GM12891 (cell line): ENCODE measurements around the gene PEX26.
"Not testable (repeated sequence)": the region's sequence is repeated elsewhere in the genome, so short reads cannot be mapped to it uniquely, and the experiment has no call there.

ENCODE experiments used
- DNase-seq: peaks from one replicate; pipeline ENCODE4 v3.0.0; 2011; ENCODE audit warnings: low spot score; ENCODE audit not compliant: insufficient read length
- FAIRE-seq: peaks from 2 replicates; lab custom pipeline; 2011; peaks lifted over from hg19 to GRCh38; lab: Jason Lieb, UNC
- PAX5 ChIP-seq: IDR thresholded peaks from 2 replicates; pipeline ENCODE4 v1.6.1; 2011; ENCODE audit warnings: low read length, moderate library complexity, mild to moderate bottlenecking; ENCODE audit not compliant: insufficient read depth, severe bottlenecking
- POLR2A ChIP-seq: IDR thresholded peaks from 2 replicates; pipeline ENCODE4 v1.6.1; 2011; ENCODE audit warnings: low read depth, low read length, control low read depth
- POLR2AphosphoS5 ChIP-seq: IDR thresholded peaks from 2 replicates; pipeline ENCODE4 v1.6.1; 2011; ENCODE audit warnings: low read depth, low read length, control low read depth
- POU2F2 ChIP-seq: IDR thresholded peaks from 2 replicates; pipeline ENCODE4 v1.6.1; 2011; ENCODE audit warnings: low read depth, mild to moderate bottlenecking, control low read depth, low read length, moderate library complexity
- SPI1 ChIP-seq: IDR thresholded peaks from 2 replicates; pipeline ENCODE4 v1.6.1; 2011; ENCODE audit warnings: low read depth, low read length, control low read depth
- TAF1 ChIP-seq: IDR thresholded peaks from 2 replicates; pipeline ENCODE4 v1.6.1; 2011; ENCODE audit warnings: low read depth, low read length, control low read depth

The PEX26 gene

DNA sequence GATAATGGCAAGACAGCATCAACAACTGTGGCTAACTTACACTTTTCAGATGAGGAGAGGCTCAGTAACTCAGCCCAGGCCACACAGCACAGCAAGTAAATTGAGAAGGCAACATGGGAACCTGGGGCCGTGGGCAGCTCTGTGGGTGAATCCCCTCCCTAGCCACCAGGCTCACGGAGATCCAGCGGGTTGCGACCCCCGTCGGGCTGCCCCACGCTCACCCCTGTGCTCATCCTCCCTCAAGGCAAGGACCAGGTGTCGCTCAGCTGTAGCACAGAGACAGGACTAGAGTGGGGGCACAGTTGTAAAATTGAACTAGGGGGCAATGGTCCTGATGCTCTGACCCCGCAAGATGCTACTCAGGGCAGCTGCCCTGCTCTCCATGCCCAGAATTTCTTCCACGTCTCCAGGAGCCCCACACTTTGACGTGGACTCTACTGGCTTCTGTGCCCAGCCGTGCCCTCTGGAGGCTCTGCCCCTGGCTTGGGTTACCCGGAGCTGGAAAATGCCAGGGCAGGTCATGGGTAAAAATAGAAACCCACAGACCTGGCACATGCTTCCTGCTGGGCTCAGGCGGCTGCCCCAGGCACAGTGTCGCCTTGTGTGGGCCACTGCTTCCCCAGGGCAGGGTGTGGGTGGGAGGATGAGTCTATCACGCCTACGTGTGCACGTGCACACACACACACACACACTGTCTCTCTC lies 41.8 kb downstream of the PEX26 start:
- no peak for TF ChIP-seq POLR2AphosphoS5
- no peak for TF ChIP-seq PAX5
- TF ChIP-seq POU2F2, result no peak
- no peak for TF ChIP-seq TAF1
- no peak for TF ChIP-seq SPI1
- no peak for TF ChIP-seq POLR2A
- DNase-seq, result no peak

DNA sequence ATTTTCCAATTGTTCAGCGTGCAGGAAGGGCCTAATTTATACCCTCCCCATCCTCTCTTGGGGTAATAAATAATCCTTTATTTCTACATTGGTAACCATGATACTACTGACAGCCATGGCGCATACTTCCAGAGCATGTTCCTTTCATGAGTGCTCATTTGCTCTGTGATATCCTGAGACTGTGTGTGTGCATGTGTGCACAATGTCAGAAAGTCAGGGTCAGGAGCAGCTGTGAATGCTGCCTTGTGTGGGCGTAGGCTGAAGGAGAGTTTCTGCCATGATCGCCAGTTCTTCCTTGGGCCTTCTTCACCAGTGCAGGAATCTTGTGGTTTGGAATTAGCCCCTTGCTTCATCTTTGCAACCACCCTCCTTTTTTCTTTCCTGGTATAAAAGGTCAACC lies 43.1 kb downstream of the PEX26 start:
- no peak for TF ChIP-seq PAX5
- FAIRE-seq (no peak), DNase-seq (no peak)

More for the DNA sequence above, 41.8 kb downstream of the PEX26 start:
- peak; percentile 74 for FAIRE-seq

DNA sequence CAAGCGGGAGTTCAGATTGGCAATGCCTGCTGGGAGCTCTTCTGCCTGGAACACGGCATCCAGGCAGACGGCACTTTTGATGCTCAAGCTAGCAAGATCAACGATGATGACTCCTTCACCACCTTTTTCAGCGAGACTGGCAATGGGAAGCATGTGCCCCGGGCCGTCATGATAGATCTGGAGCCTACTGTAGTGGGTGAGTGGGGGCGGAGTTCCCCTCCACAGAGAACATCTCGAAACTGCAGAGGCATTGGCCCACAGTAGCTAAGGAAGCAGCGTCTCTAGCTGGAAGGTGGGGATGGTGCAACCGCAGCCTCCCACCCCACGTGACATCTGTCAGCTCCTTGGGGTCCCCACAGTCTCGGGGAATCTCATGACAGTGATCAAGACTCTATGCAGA lies 43.7 kb downstream of the PEX26 start:
- FAIRE-seq, result no peak

DNA sequence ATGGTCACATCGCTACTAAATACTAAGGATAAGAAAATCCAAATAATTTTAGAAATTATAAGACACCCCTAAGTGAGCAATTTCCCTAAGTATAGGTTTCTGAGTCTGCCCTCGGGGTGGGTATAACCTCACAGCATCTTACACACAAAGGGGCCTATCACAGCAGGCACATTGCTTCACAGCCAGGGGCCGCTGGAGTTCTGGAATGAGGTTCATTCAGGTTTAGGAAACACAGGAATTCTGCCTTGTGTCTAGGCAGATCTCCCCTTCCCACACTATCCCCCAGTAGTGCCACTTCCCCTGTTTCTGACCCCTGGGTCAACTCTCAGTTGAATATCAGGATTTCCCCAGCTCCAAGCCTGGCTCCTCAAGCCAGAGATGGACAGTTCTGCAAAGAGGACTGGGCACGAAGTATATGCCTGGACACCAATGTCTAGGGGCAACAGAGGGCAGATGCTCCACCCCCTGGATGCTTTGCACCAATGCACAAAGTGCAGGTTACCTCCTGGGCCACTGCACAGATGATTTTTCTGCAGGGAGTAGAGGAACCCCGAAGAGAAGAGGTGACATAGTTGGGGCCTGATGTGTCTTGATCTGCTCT lies 44.3 kb downstream of the PEX26 start:
- FAIRE-seq (no peak), DNase-seq (no peak)
- no peak for TF ChIP-seq TAF1
- no peak for TF ChIP-seq SPI1
- no peak for TF ChIP-seq POU2F2
- no peak for TF ChIP-seq POLR2A
- TF ChIP-seq POLR2AphosphoS5, result no peak
- TF ChIP-seq PAX5, result no peak

More for the DNA sequence above, 43.7 kb downstream of the PEX26 start:
- no peak for DNase-seq
- no peak for TF ChIP-seq PAX5
- no peak for TF ChIP-seq POLR2A
- TF ChIP-seq POLR2AphosphoS5, result no peak
- no peak for TF ChIP-seq TAF1
- TF ChIP-seq SPI1, result no peak
- no peak for TF ChIP-seq POU2F2

DNA sequence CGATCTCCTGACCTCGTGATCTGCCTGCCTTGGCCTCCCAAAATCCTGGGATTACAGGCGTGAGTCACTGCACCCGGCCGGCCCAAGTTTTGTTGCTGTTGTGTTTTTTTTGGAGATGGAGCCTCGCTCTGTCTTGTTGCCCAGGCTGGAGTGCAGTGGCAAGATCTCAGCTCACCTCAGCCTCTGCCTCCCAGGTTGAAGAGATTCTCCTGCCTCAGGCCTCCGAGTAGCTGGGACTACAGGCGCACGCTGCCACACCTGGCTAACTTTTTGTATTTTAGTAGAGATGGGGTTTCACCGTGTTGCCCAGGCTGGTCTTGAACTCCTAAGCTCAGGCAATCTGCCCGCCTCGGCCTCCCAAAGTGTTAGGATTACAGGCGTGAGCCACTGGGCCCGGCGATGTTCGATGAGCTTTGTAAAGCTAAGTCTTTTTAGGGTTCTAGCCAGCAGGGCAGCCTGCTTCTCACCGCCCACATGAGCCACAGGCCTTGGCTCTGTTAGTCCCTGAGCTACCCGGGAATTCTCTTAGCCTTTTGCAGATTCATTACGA lies 45.8 kb downstream of the PEX26 start:
- FAIRE-seq, DNase-seq: not testable (repeated sequence)

DNA sequence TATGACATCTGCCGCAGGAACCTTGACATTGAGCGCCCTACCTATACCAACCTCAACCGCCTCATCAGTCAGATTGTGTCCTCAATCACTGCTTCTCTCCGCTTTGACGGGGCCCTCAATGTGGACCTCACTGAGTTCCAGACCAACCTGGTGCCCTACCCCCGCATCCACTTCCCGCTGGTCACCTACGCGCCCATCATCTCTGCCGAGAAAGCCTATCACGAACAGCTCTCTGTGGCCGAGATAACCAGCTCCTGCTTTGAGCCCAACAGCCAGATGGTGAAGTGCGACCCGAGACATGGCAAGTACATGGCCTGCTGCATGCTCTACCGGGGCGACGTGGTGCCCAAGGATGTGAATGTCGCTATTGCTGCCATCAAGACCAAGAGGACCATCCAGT lies 48.8 kb downstream of the PEX26 start:
- DNase-seq (no peak), FAIRE-seq (no peak)
- no peak for TF ChIP-seq POLR2AphosphoS5
- TF ChIP-seq TAF1, result no peak
- no peak for TF ChIP-seq SPI1
- no peak for TF ChIP-seq POU2F2
- TF ChIP-seq PAX5, result no peak
- TF ChIP-seq POLR2A, result no peak

DNA sequence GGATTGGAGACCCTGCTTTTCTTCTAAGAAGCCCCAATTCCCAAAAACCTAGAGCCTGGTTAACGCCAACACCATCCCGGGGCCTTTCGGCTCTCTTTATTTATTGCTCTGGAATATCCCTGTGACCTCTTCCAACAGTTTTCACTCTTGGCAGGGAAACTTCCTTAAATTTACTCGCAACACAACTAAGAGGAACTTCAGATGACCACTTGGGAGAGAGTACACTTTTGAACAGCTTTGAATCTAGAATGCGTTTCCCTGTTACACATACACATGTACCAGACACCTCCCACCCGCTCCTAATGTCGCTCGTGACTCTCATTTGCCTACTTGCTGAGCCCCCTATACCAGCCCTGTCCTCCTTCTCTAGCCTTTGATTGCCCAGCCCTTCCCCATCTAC lies 52.2 kb downstream of the PEX26 start:
- FAIRE-seq (no peak), DNase-seq (no peak)
- TF ChIP-seq TAF1 (no peak), PAX5 (no peak), POLR2AphosphoS5 (no peak), SPI1 (no peak), POU2F2 (no peak), POLR2A (no peak)

DNA sequence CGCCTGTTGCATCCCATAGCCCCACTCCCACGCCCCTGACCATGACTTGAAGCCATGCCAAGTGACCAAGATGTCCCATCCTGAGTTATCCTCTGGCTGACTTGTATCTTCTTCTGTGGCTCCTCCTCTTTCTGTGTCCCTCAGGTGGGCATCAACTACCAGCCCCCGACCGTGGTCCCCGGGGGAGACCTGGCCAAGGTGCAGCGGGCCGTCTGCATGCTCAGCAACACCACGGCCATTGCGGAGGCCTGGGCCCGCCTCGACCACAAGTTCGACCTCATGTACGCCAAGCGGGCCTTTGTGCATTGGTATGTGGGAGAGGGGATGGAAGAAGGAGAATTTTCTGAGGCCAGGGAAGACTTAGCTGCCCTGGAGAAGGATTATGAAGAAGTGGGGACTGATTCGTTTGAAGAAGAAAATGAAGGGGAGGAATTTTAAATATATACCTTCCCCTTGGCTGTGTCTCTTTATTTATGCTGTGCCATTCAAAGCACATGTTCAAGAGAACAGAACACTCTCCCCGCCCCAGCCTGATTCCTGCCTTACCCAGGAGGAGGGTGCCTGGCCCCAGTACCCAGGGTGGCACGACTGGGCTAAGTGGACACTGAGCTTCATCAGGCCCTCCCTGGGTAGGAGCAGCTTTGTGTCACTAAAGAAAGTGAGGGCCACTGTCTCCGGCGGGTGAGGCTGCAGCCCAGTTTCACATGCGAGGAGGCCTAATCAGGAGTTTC lies 53.1 kb downstream of the PEX26 start:
- DNase-seq (no peak), FAIRE-seq (no peak)

DNA sequence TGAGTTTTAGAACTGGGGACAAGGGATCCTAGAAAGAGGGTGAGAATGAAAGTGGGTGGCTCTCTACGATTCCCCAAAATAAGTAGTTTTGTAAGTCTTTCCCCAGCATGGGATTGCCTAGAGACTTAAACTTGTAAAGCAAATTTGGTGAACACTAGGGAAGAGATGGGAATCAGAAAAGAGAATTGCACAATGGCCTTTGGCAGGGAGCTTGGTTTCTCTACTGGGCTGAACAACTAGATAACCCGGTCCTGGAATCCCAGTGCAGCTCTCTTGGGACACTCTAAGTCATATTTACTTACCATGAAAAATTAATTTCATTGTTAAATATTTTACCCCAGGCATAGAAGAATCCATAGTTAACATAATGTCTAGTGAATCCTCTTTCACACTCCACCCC lies 55.7 kb downstream of the PEX26 start:
- no peak for TF ChIP-seq PAX5
- TF ChIP-seq TAF1, result no peak
- no peak for TF ChIP-seq POU2F2
- TF ChIP-seq POLR2AphosphoS5, result no peak
- no peak for TF ChIP-seq SPI1
- TF ChIP-seq POLR2A, result no peak
- DNase-seq, result no peak
- FAIRE-seq, result no peak

More for the DNA sequence above, 53.1 kb downstream of the PEX26 start:
- TF ChIP-seq SPI1 (no peak), POLR2A (no peak), POU2F2 (no peak)
